GM23338 (cell line): ENCODE measurements around the gene TSTD2.

Experiments used
- CREB1 ChIP-seq: fragments of 250-450 bp; sonication (Bioruptor Pico); IDR thresholded peaks from 2 replicates; pipeline ENCODE4 v1.5.0; 2020; ENCODE audit warnings: low read depth, mild to moderate bottlenecking, moderate library complexity
- CTCF ChIP-seq, 2 experiments: fragments of 200-600 bp in 1 of 2; sonication (generic) in 1 of 2; conservative IDR thresholded peaks; 2 replicates each; pipeline versions ENCODE4 v1.5.1 to v1.6.1; 2016 to 2017; ENCODE audit warnings: antibody characterized with exemption in 2 of 2, low read depth in 2 of 2, mild to moderate bottlenecking in 2 of 2, moderate library complexity in 1 of 2
- ETS1 ChIP-seq: IDR thresholded peaks from 2 replicates; pipeline ENCODE4 v1.6.1; 2016; ENCODE audit warnings: antibody characterized with exemption
- EZH2 ChIP-seq: fragments of 200-600 bp; sonication (generic); IDR thresholded peaks from one replicate; pipeline ENCODE4 v1.8.0; 2017; ENCODE audit warnings: antibody characterized with exemption, mild to moderate bottlenecking, low read depth; ENCODE audit not compliant: unreplicated experiment
- EZH2phosphoT487 ChIP-seq: fragments of 200-600 bp; sonication (generic); IDR thresholded peaks from one replicate; pipeline ENCODE4 v1.8.1; 2018; ENCODE audit warnings: antibody characterized with exemption; ENCODE audit not compliant: unreplicated experiment
- JUNB ChIP-seq: IDR thresholded peaks from one replicate; pipeline ENCODE4 v1.6.1; 2016; ENCODE audit warnings: antibody characterized with exemption; ENCODE audit not compliant: unreplicated experiment
- POLR2AphosphoS5 ChIP-seq: IDR thresholded peaks from 2 replicates; pipeline ENCODE4 v1.6.1; 2016; ENCODE audit warnings: antibody characterized with exemption, low read depth
- REST ChIP-seq: IDR thresholded peaks from one replicate; pipeline ENCODE4 v1.6.1; 2018; ENCODE audit warnings: antibody characterized with exemption; ENCODE audit not compliant: unreplicated experiment
- ZNF331 ChIP-seq: fragments of 250-450 bp; sonication (Bioruptor Pico); IDR thresholded peaks from 2 replicates; pipeline ENCODE4 v1.5.0; 2020; ENCODE audit warnings: low read depth, mild to moderate bottlenecking, moderate library complexity

- TF ChIP-seq CTCF (conservative IDR thresholded peaks at IDR 0.05; ENCODE audit: low read depth in 2 of 2) (no peak), CREB1 (CRISPR knock-in tag) (no peak), EZH2phosphoT487 (no peak), EZH2 (no peak), POLR2AphosphoS5 (no peak), ZNF331 (CRISPR knock-in tag) (no peak), REST (no peak), ETS1 (no peak), JUNB (no peak)
These were observed 79.3 kb downstream of the TSTD2 start for GRCh38 chr9:97553841-97554240.
